MM.1S (cell line): ENCODE results near the gene IQCB1.
"Not testable (repeated sequence)": the region's sequence is repeated elsewhere in the genome, so short reads cannot be mapped to it uniquely, and the experiment has no call there.

Experiments
- DNase-seq: peaks from one replicate; pipeline ENCODE4 v3.0.0-alpha.2; 2015
- H2AFZ ChIP-seq: fragments of 300-600 bp; sonication (generic); 2 replicates; pipeline ENCODE4 v1.6.0; 2016; ENCODE audit warnings: antibody characterized with exemption, low read length
- H3F3A ChIP-seq: fragments of 300-600 bp; sonication (generic); 2 replicates; pipeline ENCODE4 v1.6.1; 2016; ENCODE audit warnings: mild to moderate bottlenecking, antibody characterized with exemption, low read length, moderate library complexity, mixed read lengths; ENCODE audit not compliant: insufficient read depth
- H3K27ac ChIP-seq: fragments of 300-600 bp; sonication (generic); 2 replicates; pipeline ENCODE4 v1.5.1; 2016; ENCODE audit warnings: mild to moderate bottlenecking, low read length
- H3K27me3 ChIP-seq: fragments of 300-600 bp; sonication (generic); replicated peaks from 2 replicates; pipeline ENCODE4 v1.6.0; 2016; ENCODE audit warnings: low read length; ENCODE audit not compliant: insufficient read depth
- H3K36me3 ChIP-seq: fragments of 300-600 bp; sonication (generic); replicated peaks from 2 replicates; pipeline ENCODE4 v1.6.1; 2016; ENCODE audit warnings: mild to moderate bottlenecking, low read length, mixed read lengths; ENCODE audit not compliant: insufficient read depth
- H3K4me1 ChIP-seq: fragments of 300-600 bp; sonication (generic); 2 replicates; pipeline ENCODE4 v1.6.1; 2016; ENCODE audit warnings: low read length, mixed read lengths
- H3K4me2 ChIP-seq: fragments of 300-600 bp; sonication (generic); 2 replicates; pipeline ENCODE4 v1.6.0; 2016; ENCODE audit warnings: low read depth, low read length
- H3K4me3 ChIP-seq: fragments of 300-600 bp; sonication (generic); 2 replicates; pipeline ENCODE4 v1.5.1; 2016; ENCODE audit warnings: low read length, mixed read lengths
- H3K79me2 ChIP-seq: fragments of 300-600 bp; sonication (generic); 2 replicates; pipeline ENCODE4 v1.6.1; 2016; ENCODE audit warnings: mixed run types, low read length, mixed read lengths
- H3K9ac ChIP-seq: fragments of 300-600 bp; sonication (generic); 2 replicates; pipeline ENCODE4 v1.6.1; 2016; ENCODE audit warnings: low read length, mixed read lengths
- H3K9me2 ChIP-seq: fragments of 300-600 bp; sonication (generic); replicated peaks from 2 replicates; pipeline ENCODE4 v1.6.1; 2016; ENCODE audit warnings: mild to moderate bottlenecking, low read length, mixed read lengths; ENCODE audit not compliant: insufficient read depth
- H3K9me3 ChIP-seq: fragments of 300-600 bp; sonication (generic); replicated peaks from 2 replicates; pipeline ENCODE4 v1.6.1; 2016; ENCODE audit warnings: mild to moderate bottlenecking, low read length, mixed read lengths; ENCODE audit not compliant: insufficient read depth
- H4K20me1 ChIP-seq: fragments of 300-600 bp; sonication (generic); 2 replicates; pipeline ENCODE4 v1.6.1; 2016; ENCODE audit warnings: mild to moderate bottlenecking, low read length, moderate library complexity, mixed read lengths; ENCODE audit not compliant: insufficient read depth
- EZH2 ChIP-seq: fragments of 300-600 bp; sonication (generic); optimal IDR thresholded peaks from 2 replicates; pipeline ENCODE3; 2017; ENCODE audit warnings: low read depth, mild to moderate bottlenecking, antibody characterized with exemption, low read length, mixed read lengths
- EZH2phosphoT487 ChIP-seq: fragments of 300-600 bp; sonication (generic); IDR thresholded peaks from 2 replicates; pipeline ENCODE4 v1.6.1; 2018; ENCODE audit warnings: antibody characterized with exemption, low read length
- TF ChIP-seq, protein P1 (sequence below): fragments of 300-600 bp; sonication (generic); IDR thresholded peaks from 2 replicates; pipeline ENCODE4 v1.5.1; 2016; ENCODE audit warnings: antibody characterized with exemption, low read length, mixed read lengths

Gene IQCB1

DNA sequence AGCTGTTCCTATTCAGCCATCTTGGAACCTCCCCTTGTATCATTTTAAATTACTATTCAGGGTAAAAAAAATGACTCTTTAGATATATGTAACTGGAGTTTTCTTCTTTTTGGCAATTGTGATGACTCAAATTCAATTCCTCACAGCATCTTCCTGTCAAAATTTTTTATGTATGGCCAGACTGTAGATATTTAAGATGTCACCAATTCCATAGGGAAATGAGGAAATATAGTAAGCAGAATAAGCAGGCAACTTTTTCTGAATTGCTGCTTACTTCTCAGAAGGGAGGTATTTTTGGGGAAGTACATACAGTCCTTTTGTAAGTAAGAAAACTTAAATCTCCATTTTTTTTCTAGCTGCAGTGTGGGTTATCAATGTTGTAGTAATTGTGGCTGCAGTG lies 28.9 kb upstream of the IQCB1 start:
- Histone ChIP-seq H3F3A (no peaks in the 10 kb centered on the region), H3K27me3 (no peaks in the 10 kb centered on the region), H3K9me3 (no peaks in the 10 kb centered on the region), H3K79me2 (peaks cover 45% of the 10 kb centered on the region), H2AFZ (no peak overlapping the region), H4K20me1 (no peaks in the 10 kb centered on the region), H3K4me3 (no peak overlapping the region), H3K9me2 (no peaks in the 10 kb centered on the region), H3K4me2 (no peak overlapping the region), H3K9ac (no peak overlapping the region), H3K36me3 (peaks cover 5% of the 10 kb centered on the region; the same call in 1 of the 2 replicates), H3K4me1 (no peaks in the 10 kb centered on the region), H3K27ac (no peak overlapping the region)
- DNase-seq, result no peak
- TF ChIP-seq, protein P1, sequence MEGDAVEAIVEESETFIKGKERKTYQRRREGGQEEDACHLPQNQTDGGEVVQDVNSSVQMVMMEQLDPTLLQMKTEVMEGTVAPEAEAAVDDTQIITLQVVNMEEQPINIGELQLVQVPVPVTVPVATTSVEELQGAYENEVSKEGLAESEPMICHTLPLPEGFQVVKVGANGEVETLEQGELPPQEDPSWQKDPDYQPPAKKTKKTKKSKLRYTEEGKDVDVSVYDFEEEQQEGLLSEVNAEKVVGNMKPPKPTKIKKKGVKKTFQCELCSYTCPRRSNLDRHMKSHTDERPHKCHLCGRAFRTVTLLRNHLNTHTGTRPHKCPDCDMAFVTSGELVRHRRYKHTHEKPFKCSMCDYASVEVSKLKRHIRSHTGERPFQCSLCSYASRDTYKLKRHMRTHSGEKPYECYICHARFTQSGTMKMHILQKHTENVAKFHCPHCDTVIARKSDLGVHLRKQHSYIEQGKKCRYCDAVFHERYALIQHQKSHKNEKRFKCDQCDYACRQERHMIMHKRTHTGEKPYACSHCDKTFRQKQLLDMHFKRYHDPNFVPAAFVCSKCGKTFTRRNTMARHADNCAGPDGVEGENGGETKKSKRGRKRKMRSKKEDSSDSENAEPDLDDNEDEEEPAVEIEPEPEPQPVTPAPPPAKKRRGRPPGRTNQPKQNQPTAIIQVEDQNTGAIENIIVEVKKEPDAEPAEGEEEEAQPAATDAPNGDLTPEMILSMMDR, result no peak
- TF ChIP-seq EZH2phosphoT487 (no peak), EZH2 (no peak)

DNA sequence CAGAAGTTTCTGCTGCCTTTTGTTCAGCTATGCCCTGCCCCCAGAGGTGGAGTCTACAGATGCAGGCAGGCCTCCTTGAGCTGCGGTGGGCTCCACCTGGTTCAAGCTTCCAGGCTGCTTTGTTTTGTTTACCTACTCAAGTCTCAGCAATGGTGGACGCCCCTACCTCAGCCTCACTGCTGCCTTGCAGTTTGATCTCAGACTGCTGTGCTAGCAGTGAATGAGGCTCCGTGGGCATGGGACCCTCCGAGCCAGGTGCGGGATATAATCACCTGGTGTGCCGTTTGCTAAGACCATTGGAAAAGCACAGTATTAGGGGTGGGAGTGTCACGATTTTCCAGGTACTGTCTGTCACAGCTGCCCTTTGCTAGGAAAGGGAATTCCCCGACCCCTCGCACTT lies 28.4 kb upstream of the IQCB1 start:
- H3K9me3 ChIP-seq, H3K9me2 ChIP-seq, H3K4me1 ChIP-seq, H3K27me3 ChIP-seq, H3K9ac ChIP-seq, H3K4me3 ChIP-seq, H3K27ac ChIP-seq, H3K36me3 ChIP-seq, H3K4me2 ChIP-seq, H4K20me1 ChIP-seq, H2AFZ ChIP-seq, H3F3A ChIP-seq, DNase-seq: not testable (repeated sequence)
- H3K79me2 ChIP-seq, result peaks cover 50% of the 10 kb centered on the region

- H3K36me3 ChIP-seq, H3F3A ChIP-seq, H4K20me1 ChIP-seq: not testable (repeated sequence)
Observed at GRCh38 chr3:121857778-121858177, 22.9 kb upstream of the IQCB1 start.

DNA sequence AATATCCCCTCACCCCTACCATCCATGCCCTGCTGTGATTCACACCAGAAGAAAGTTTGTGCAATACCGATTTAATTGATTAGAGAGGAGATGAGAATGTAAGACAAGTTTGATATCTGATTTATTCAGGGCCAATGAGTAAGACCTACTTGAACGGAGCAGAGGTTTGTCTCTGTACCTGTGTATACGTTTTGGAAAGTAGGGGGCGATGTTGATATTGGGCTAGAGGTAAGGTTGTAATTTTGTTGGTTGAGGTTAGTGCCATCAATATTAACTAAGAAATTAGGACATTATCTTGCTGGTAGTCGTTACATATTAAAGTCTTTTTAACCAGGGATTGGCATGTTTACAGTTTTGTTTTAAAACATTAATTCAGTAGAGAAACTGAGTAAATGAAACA lies 20.7 kb upstream of the IQCB1 start:
- Histone ChIP-seq H3K4me1 (no peaks in the 10 kb centered on the region), H3K79me2 (peaks cover 80% of the 10 kb centered on the region)

More at GRCh38 chr3:121857778-121858177, 22.9 kb upstream of the IQCB1 start:
- H3K27ac ChIP-seq, H3K4me1 ChIP-seq, DNase-seq, H3K27me3 ChIP-seq, H2AFZ ChIP-seq, H3K9me2 ChIP-seq, H3K9me3 ChIP-seq, H3K4me2 ChIP-seq, H3K4me3 ChIP-seq, H3K9ac ChIP-seq: not testable (repeated sequence)
- H3K79me2 ChIP-seq, result peaks cover 65% of the 10 kb centered on the region

More for the DNA sequence above, 20.7 kb upstream of the IQCB1 start:
- H3K27me3 ChIP-seq, result no peaks in the 10 kb centered on the region
- no peak overlapping the region for H3K9ac ChIP-seq
- no peak overlapping the region for H2AFZ ChIP-seq
- no peaks in the 10 kb centered on the region for H3K9me3 ChIP-seq
- H3K27ac ChIP-seq, result no peak overlapping the region
- TF ChIP-seq, protein P1, result peak; percentile 19
- TF ChIP-seq EZH2, result no peak
- no peaks in the 10 kb centered on the region for H3F3A ChIP-seq
- no peak for DNase-seq
- no peaks in the 10 kb centered on the region for H3K9me2 ChIP-seq
- H4K20me1 ChIP-seq, result no peaks in the 10 kb centered on the region; the same call in 1 of the 2 replicates
- no peak overlapping the region for H3K4me3 ChIP-seq
- H3K36me3 ChIP-seq, result peaks cover 9% of the 10 kb centered on the region; the same call in 1 of the 2 replicates
- no peak overlapping the region for H3K4me2 ChIP-seq
